ENCODE results near the gene ARHGAP29.

Gene ARHGAP29, protein sequence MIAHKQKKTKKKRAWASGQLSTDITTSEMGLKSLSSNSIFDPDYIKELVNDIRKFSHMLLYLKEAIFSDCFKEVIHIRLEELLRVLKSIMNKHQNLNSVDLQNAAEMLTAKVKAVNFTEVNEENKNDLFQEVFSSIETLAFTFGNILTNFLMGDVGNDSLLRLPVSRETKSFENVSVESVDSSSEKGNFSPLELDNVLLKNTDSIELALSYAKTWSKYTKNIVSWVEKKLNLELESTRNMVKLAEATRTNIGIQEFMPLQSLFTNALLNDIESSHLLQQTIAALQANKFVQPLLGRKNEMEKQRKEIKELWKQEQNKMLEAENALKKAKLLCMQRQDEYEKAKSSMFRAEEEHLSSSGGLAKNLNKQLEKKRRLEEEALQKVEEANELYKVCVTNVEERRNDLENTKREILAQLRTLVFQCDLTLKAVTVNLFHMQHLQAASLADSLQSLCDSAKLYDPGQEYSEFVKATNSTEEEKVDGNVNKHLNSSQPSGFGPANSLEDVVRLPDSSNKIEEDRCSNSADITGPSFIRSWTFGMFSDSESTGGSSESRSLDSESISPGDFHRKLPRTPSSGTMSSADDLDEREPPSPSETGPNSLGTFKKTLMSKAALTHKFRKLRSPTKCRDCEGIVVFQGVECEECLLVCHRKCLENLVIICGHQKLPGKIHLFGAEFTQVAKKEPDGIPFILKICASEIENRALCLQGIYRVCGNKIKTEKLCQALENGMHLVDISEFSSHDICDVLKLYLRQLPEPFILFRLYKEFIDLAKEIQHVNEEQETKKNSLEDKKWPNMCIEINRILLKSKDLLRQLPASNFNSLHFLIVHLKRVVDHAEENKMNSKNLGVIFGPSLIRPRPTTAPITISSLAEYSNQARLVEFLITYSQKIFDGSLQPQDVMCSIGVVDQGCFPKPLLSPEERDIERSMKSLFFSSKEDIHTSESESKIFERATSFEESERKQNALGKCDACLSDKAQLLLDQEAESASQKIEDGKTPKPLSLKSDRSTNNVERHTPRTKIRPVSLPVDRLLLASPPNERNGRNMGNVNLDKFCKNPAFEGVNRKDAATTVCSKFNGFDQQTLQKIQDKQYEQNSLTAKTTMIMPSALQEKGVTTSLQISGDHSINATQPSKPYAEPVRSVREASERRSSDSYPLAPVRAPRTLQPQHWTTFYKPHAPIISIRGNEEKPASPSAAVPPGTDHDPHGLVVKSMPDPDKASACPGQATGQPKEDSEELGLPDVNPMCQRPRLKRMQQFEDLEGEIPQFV

DNA sequence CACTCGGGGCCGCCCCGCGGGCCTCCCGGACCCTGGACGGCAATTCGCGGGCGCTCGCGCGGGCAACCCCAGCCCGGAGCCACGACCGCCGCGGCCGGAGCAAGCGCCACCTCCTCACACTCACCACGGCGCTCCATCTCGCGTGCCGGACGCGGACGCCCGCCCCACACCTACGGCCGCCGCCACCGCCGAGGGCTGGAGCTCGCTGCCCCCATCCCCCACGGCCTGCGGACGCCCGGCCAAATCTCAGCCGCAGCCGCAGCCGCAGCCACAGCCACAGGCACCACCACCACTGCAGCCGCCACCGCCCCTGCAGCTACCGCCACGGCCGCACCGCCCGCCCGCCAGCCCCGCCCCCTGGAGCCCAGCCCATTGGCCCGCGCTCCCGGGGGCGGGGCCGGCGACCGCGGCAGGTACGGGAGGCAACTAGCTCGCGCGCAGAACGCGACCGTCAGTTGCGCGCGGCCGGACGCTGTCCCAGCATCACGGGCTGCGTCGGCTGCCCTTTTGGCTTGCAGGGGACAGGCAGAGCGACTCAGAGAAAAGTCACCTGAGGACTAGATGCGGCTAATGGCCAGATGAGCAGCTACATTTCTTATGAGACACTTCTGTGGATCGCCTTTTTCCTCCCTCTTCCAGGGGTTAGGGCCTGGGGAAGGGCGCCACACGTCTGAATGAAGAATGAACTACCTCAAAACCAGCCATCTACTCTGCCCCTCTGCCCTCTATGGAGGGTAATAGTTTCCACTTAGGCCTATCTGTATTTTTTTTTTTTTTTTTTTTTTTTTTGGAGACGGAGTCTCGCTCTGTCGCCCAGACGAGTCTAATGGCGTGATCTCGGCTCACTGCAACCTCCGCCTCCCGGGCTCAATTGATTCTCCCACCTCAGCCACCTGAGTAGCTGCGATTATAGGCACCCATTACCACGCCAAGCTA is at the start of gene ARHGAP29:
Gene ARHGAP29, minus strand, starts transcription at position 294 of the 936 bp plus-strand sequence. CDS start 5,973 bp downstream, outside the sequence.
- DNase-seq = peak; percentile 38

DNA sequence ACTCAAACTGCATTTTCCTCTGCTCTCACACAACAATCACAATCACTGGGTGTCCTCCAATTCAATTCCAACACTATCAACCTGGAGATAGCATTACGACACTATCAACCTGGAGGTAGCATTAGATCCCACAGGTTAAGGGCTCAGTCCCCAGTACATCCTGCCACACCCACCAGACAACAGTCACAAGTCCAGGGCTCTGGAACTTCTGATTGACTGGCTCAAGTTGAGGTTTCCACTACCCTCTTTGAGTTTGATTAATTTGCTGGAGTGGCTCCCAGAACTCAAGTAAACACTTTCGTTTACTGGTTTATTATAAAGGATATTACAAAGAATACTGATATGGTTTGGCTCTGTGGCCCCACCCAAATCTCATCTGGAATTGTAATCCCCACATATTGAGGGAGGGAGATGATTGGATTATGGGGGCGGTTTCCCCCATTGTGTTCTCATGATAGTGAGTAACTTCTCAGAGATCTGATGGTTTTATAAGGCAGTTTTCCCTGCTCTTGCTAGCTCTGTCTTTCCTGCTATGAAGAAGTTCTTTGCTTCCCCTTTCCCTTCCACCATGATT is 49.6 kb upstream of the ARHGAP29 start:
- DNase-seq = no peak

DNA sequence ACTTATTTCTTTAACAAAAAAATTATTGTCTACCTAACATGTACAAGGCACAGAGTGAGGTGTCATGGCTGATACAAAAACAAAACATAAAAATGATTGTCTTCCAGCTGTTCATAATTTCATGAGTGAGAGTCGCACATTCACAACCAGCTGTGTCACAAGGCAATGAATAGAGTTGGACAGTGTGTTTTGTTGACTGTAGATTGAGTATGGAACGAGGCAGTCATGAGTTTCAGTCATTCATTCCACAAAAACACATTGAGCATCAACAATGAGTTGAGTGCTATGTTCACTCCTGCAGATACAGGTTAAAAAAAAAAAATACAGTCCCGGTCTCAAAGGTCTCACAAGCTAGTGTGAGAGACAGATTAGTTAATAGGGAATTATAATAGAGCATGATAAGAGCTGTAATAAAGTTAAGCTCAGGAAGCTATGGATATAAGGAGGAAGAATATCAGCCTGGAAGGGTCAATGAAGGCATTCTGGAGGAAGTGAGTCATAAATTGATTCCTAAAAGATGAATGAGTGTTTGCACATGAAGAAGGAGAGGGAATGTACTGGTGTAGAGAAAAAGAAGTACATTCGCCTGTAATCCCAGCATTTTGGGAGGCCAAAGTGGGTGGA is 47.8 kb upstream of the ARHGAP29 start:
- DNase-seq = no peak

DNA sequence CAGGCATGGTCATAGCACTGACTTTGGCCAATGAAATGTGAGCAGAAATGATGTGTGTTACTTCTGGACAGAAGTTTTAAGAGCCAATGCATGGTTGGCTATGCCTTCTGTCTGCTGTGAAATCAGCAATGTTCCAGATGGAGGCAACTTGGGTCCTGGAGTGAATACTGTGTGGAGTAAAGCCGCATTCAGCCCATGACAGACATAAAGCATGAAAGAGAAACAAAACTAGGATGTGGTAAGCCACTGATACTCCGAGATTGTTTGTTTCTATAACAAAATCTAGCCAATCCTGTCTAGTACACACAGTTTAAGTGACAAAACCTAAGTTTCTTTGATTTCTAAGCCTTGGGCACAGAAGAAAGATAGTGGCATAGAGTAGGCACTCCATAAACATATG is 47.1 kb upstream of the ARHGAP29 start:
- no peak for DNase-seq

DNA sequence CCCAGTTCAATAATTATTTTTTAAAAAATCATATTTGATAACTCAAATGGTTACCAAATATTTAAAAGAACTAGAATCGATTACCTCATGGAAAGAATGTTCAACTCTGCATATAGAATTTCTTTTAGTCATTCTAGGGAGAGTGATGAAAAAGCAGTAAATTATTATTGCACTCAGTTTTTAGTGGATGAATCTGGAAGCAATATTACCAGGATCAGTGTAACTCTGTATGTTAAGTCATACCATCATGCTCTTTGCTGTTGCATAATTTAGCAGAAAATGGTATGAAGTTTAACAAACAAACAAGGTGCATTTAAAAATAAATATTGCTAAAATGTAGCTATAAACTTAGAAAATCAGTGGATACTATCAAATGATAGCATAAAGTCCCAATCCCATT is 46.1 kb upstream of the ARHGAP29 start:
- DNase-seq = no peak

DNA sequence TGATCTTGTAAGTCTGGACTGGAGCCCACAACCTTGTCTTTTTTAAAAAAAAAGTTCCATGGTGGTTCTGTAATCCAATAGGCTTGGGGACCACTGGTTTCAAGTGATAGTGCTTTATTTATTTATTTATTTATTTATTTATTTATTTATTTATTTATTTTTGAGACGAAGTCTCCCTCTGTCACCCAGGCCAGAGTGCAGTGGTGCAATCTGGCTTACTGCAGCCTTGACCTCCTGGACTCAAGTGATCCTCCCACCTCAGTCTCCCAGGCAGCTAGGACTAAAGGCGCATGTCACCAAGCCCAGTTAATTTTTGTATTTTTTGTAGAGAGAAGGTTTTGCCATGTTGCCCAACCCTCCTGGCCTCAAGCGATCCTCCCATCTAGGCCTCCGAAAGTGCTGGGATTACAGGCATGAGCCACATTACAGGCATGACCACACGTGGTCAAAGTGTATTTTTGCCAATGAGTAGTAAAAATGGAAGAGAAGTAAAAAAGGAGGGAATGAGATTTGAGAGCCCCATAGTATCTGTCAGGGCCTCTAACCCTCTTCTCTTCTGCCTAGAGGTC is 44.8 kb upstream of the ARHGAP29 start:
- no peak for DNase-seq

DNA sequence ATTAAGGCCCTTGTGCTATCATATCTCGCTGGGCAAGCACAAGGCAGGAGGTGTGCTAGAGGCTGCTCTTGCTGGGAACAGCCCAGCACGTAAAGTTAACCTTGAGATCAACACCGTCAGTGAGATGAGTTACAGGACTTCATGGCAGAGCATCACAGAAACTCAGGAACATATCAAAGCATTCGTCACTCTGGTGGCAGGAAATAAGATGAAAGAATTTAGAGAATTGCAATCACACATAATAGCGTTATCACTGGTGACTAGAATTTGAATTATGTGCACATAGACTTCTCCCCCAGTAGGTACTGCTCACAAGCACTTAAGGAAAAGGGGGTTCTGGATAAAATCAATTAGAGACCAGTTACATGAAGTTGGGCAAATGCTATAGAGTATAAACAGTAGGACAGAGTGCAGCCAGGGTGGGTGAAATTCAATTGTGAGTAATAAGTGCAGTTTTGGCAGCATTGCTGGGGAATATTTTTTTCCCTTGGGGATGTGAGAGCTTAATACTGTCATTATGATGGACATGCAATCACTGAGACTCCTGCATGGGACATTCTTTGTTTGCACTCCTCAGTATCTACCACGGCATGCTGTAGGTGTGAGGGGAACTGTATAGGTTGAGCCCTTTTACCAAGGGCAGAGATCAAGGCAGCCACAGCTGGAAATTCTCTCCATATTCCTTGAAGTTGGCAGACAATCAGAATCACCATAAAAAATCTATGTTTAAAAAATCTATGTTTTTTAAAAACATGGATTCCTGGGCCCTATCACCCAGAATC is 44.2 kb upstream of the ARHGAP29 start:
- no peak for DNase-seq

DNA sequence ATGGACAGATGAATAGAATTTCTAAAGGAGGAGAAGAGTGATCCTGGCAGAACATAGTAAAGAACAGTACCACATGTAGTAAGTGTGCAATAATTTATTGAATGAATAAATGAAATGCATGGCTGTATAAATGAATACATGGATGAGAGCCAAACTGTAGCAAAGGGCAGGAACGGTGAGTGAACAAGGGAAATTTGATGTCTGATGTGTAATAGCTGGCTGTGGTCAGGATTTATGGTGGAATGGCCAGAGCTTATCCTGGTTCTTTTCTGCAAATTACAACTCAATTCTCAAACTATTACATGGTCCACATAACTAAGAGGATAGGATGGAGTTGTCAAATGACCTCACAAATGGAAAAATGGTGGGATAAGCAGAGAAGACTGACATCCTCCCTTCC is 43.2 kb upstream of the ARHGAP29 start:
- no peak for DNase-seq

DNA sequence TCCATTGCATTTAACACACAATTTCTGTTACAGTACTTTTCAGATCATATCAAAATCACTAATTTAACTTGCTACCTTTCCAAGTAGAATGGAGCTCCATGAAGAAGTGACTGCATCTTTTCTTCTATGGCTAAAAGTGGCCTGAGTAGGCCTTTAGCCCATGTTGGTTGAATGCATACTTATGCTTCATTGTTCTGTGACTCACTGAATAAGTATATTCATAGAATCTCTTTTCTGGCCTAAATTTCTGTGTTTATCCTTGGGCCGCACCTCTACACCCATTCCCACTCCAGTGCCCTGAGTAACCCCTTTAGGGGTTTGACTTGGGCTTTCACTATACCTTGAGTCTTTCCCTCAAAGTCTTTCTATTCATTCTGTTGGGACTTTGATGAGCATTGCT is 42.1 kb upstream of the ARHGAP29 start:
- no peak for DNase-seq

DNA sequence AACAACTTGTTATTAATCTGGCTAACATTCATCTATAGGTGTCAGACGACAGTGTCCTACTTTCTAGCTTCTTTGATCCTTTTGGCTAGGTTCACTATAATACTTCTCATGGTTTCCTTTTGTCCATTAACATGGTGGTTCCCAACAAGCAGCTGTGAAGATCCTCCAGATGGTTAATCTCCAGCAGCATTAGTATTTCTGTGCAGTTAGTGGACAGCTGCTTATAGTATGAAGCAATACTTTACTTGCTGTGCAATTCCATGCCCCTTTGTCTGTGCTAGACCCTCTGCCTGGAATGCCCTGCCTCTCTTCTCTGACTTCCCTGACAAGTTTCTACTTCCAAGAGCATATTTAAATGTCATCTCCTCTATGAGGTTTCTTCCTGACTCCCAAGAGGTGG is 41.7 kb upstream of the ARHGAP29 start:
- no peak for DNase-seq

DNA sequence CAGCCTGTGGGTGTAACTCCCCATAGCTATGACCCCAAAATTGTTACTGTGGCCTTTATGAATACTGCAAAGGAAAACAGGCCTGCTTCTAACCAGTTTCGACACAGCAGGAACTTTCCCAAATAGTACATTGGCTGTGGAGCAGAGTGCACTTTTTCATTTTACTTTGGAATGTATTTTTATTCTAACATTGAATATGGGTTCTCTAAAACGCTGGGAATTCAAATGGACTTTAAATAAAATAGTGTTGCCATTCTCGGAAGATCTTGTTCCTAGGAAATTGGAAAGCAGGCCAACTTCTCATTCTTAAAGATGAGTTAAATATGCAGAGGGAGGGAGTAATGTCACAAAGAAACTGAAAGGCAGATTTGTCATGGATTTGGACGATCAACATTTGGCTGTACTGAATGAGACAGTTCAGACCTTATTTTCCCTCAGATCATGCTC is 39.6 kb upstream of the ARHGAP29 start:
- DNase-seq = no peak

DNA sequence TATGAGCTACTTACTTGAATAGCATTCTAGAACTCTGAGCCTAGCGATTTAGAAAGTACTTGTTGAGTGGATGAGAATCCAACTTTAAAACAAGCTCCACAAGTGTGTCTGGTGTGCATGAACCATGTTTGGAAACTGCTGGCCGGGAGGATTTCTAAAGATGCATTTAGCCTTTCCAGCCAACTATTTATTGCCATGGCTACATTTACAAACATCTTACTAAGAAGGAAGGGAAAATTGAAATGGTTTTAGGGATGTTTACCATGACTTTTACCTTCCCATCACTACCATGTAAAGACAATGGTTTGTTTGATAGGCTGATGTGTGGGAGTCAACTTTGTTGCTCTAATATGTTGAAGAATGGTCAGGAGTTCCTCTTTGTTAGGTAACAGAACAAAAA is 37.7 kb upstream of the ARHGAP29 start:
- DNase-seq = no peak

DNA sequence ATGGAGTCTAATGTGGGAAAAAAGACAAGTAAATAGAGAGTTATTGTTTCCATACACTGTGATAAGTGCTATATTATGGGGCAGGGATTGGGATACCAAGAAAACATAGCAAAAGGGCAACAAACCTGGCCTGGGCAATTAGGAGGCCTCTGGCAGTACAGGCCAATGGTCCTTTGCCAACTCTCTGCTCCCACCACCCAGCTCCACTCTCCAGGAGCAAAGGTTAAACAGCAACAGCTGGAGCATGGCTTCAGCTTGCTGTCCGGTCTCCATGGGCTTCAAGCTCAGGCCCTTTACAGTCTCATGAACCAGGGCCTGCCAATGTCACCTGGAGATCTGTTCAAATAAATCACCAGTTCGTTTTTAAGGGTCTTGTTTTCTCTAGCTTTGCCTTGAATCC is 37.2 kb upstream of the ARHGAP29 start:
- DNase-seq = no peak

DNA sequence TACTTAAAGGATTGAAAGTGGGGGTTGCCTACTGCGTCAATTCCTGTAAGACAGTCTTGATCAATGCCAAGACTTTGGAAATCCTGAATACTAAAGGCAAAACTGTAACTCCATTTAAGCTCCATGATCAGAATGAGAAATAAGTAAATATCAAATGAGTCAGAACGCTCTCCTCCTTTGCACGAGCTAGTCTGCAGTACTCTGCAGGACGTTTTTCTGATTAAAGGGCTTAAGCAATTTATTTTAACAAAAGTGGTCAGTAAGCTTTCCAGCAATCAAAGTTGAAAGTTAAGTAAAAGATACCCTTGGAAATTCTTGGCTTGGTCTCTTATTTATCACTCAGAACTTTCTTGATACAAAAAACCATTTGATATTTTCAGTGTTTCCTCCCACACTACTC is 35.7 kb upstream of the ARHGAP29 start:
- no peak for DNase-seq

DNA sequence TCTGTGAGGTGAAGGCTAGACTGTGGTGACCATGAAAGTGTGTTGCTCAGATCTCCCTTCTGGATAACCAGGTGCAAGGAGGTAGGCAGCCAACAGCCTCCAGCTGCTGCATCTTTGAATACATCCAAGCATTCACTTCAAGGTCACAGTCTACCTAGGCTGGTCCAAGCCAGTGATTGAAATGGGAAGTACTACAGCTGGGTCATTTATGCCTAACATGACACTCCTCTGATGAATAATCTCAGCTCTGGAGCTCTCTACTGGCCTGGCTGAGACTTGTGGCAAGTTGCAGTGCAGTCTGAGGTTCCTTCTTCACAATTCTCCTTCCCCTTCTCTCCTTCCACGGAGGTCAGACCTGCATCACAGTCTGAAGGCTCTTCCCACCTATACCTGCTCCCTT is 35.0 kb upstream of the ARHGAP29 start:
- DNase-seq = no peak

DNA sequence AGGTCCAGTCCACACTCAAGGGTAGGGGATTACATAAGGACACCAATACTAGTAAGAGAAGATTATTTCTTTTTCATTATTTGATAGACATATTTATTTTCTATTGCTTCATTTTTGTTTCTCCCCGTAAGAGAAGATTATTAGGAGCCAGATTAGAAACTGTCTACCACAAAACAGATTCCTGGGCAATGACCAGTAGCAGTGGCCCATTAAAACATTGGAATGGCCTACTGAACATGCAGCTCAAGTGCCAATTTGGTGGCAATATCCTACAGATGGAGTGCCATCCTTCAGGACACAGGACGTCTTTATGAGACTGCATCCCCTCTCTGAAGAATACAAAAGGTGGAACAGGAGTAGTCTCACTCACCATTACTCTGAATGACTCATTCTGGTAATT is 34.0 kb upstream of the ARHGAP29 start:
- DNase-seq = no peak

DNA sequence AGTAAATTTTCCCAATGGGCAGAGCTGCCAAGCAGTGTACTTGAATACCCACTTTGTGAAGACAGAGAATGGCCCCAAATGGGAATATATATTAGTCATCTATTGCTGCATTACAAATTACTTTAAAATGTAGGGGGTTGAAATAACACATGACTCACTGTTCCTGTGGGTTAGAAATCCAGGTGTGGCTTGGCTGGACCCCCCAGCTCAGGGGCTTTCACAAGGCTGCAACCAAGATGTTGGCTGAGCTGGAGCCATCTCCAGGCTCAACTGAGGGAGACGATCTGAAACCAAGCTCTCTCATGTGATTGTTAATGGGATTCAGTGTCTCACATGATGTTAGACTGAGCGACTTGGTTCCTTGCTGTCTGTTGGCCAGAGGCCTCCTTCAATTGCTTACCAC is 33.4 kb upstream of the ARHGAP29 start:
- no peak for DNase-seq

DNA sequence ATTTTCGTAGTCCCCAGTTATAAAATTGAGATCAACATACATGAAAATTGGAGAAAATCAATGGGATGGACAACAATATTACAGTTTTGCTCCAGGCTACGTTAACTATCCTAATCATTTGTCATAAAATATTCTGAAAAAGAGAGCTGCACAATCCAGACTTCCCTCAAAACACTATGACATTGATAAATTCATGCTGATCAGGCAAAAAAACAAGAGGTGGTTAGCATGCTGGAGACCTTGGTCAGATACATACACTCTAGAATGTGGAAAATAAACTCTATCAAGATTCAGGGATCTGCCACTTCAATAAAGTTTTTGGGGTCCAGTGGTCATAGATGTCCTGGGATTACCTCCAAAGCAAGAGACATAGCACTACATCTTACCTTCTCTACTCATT is 32.5 kb upstream of the ARHGAP29 start:
- no peak for DNase-seq

DNA sequence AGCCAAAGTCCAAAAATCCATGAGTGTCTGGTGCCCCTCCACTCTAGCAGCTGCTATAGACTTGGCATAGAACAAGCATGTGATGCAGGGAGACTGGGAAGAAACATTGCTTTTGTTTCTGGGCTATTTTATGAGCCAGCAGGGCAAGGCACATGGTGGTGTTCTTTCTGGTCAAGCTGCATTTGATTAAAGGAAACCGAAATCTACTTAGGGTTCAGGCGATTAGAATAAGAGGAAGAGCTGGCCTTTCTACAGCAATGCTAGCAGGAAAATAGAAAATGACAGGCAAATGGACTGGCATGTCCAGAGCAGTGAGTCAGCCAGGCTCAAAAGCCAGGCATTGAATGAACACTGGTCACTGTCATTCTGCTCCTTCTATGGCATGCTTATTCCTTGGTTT is 28.5 kb upstream of the ARHGAP29 start:
- DNase-seq = no peak

DNA sequence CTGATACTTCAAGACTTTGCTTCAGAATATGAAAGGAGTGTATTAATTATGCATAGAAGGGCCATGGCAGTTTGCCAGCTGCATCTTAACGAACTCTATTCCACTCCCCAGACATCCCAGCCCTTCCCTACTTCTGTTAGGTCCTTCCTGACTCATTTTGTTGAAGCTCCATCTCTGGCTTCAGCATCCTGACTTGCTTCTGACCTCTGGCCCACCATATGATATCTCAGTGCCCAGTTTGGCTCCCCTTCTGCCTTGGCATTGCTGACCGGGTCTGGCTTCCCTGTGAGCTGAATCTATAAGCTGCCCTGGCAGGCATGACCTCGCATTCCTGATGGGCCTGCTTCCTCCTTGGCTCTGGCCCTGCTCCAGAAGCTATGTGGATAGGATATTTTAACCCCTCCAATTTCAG is 27.6 kb upstream of the ARHGAP29 start:
- no peak for DNase-seq

Measured in cortex of kidney (tissue), 1 donor.